ELR (cell line): Measurements from ENCODE around the gene PAPSS1.
"Not testable (repeated sequence)": the region's sequence is repeated elsewhere in the genome, so short reads cannot be mapped to it uniquely, and the experiment has no call there.

Experiments
- DNase-seq: peaks from one replicate; pipeline ENCODE4 v3.0.0-alpha.2; 2015; ENCODE audit warnings: low read depth

The PAPSS1 gene

GRCh38 chr4:107719922-107720722, at the start of gene PAPSS1:
TSS of gene PAPSS1 (minus strand) at chr4:107720234. CDS start at chr4:107720179, 55 bp downstream.
- peak; percentile 97 for DNase-seq

GRCh38 chr4:107760281-107760947, 40.4 kb upstream of the PAPSS1 start:
- peak; percentile 13 for DNase-seq

DNA sequence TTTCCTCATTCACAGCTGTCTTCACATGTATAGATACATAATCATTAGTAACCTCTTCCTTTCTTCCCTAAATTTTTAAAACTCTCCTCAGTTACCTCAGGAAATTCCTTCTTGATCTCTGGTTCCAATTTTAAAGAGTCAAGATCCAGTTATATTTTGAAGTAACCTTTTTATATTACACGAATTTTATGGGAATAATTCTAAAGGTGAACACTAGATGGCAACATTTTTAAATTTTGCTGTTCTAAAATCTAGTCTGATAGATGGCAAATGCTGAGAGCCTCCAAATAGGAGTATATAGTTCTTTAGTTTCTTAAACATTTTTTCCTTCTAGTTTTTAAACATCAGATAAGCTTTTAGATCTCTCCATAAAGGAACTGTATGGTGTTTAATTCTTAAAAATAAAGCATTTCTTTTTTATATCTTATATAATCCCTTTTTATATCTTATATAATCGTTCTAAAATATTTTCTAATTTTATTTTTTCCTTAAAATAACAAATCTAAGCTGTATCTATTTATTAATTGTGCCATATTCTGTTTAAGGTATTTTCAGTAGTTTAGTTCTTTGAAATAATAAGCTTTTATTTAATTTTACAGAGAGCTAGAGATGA, 37.9 kb upstream of the PAPSS1 start:
- DNase-seq: peak; percentile 65

- no peak for DNase-seq
These were observed 37.2 kb upstream of the PAPSS1 start for GRCh38 chr4:107757283-107757682.

GRCh38 chr4:107755841-107756356, 35.9 kb upstream of the PAPSS1 start:
- DNase-seq: no peak

DNA sequence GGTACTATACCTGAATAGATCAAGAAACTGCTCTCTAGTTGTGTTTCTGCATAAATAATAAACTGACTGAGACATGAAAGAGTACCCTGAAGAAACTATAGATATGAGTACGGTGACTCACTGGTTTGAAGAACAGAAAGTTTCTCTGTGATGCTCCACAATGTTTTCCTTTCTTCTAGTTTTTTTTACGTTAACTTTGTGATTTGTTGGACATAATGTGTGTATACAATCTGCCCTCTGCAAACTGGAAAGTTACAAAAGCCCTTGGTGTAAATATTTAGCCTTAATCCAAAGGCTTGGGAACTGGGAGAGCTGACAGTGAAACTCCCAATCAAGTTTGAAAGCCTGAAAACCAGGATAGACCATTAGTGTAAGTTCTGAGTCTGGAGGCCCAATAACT, 31.6 kb upstream of the PAPSS1 start:
- DNase-seq: no peak

DNA sequence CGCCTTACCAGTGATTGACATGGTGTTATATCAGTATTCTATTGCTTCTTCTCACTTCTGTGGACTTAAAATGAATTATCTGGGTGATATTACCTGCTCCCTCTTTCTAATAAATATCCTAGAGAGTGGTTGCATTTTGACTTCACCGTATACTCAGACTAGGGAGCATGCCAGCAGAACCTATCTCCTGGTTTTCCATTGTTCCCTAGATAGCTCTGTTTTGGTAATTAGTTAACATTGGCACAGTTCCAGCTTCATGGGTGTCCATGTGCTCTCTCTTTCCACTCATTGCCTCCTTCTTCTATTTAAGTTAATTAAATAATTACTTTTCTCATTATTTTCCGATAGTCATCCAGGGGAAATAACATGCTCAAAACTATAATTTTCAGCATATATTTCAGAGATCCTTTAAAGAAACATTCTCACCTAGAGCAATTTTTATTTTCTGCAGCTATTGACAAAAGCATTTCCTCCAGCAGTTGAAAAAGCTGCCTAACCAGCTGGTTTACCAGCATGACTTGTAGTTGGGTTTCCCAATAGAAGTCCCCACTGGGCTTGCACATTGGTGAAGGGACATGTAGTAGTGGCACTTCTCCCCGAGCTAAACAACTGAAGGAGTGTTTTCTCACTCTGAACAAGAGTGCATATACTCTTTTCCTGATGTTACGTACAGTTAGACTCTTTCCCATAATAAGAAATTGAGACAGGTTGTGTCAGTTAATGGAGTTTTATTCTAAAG, 27.9 kb upstream of the PAPSS1 start:
- no peak for DNase-seq

DNA sequence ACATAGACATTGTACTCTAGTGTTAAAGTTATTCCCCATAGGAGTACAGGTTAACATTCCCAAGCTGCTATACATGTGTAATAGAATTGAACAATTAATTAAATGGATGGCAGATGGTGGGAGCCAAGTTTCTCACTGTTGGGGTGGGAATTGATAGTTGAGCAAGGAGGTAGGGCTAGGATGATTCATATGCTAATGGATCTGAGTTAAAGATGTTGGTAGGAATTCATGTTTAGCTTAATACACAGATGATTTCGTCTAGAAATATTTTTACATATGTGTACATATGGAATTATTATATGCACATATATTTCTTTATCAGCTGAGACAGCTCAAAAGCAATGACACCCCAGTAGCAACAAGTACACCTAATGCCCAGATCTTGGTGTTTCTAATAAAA, 26.1 kb upstream of the PAPSS1 start:
- DNase-seq: no peak

DNA sequence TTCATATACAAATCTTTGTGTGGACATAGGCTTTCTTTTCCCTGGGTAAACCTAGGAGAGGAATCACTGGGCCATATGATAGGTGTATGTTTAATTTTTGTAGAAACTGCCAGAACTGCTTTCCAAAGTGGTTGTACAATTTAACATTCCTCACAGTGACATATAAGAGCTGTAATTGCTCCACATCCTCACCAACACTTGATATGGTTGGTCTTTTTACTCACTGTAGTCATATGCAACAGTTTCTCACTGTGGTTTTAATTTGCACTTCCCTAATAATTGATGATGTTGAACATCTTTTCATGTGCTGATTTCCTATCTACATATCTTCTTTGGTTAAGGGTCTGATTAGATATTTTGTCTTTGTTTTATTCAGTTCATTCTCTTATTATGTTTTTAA, 24.5 kb upstream of the PAPSS1 start:
- no peak for DNase-seq

- no peak for DNase-seq
These were observed 23.5 kb upstream of the PAPSS1 start for GRCh38 chr4:107743532-107743931.

DNA sequence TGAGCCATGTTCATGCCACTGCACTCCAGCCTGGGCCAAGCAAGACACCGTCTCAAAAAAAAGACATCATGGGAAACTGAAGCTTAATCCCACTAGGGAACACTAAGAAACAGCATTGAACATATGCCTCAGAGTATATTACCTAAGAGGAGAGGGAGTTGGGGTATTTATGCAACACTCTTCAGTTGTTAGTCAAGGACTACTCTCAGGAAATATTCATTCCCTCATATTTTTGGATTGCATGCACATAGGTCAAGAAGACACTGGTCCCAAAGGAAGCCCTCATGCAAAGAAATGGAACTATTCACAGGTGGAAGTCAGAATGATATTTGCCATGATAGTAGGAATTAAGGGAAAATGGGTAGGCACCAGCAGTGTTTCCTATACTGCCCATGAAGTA, 22.8 kb upstream of the PAPSS1 start:
- no peak for DNase-seq

GRCh38 chr4:107742196-107742595, 22.2 kb upstream of the PAPSS1 start:
- no peak for DNase-seq

GRCh38 chr4:107740950-107741701, 21.1 kb upstream of the PAPSS1 start:
- DNase-seq: peak; percentile 23

DNA sequence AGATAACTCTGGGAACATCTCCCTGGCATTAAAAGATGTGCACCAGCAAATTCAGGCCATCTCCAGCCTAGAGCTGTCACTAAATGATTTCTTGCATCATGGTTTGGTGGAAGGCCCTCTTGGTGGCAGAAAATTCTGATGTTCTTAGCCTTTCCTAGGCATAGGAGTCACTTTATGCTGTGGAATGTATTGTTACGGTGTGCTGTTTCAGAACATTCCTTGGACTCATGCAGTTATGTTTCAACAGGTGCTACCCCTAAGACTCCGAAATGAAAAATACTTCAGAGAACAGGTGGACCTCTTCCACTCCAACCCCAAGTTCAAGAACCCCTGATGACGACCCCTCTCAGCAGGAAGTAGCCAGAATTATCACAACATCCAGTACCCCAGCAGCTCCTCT, 20.3 kb upstream of the PAPSS1 start:
- DNase-seq: peak; percentile 49

DNA sequence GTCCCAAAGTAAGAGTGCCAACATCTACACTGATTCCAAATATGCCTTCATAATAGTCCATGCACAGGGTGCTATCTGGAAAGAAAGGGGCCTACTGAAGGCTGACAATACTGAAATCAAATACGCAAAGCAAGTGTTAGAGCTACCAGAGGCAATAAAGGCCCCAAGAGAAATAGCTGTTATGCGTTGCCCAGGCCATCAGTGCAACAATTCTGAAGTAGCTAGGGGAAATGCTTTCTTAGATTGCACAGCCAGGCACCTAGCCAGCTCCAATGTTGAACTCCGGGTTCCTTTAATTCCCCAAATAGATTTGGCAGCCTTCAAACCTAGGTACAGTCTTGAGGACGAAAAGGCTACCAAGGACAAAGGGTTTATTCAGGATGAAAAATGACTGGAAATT, 17.4 kb upstream of the PAPSS1 start:
- no peak for DNase-seq

DNA sequence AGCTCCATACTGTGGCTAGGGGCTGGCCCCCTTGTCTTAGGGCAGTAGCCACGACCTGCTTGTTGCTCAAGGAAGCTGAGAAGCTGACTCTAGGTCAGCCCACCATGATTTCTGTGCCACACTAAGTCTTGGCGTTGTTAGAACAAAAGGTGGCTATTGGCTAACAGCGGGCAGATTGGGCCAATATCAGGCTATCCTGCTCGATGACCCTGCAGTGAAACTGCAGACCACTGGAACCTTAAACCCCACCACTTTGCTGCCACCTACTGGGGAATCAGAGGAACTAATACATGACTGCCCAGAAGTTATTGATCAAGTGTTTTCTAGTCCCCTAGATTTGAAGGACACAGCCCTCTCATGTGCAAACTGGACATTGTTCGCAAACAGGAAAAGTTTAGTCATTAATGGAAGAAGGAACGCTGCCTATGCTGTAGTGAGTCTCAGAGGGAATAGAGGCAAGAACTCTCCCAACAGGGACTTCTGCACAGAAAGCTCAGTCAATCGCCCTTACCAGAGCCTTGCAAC, 17.0 kb upstream of the PAPSS1 start:
- peak; percentile 70 for DNase-seq

DNA sequence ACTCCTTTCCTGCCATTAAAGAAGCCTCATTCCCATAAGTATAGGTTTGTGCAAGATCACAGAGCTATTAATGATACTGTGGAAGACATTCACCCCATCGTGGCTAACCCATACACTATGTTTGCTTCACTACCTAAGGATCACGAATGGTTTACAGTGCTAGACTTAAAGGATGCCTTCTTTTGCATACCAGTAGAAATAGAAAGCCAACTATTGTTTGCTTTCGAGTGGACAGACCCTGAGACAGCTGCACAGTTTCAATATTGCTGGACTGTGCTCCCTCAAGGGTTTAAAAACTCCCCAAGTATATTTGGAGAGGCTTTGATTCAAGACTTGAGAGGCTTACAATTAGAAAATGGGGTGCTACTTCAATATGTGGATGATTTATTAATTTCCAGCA, 16.0 kb upstream of the PAPSS1 start:
- no peak for DNase-seq

DNA sequence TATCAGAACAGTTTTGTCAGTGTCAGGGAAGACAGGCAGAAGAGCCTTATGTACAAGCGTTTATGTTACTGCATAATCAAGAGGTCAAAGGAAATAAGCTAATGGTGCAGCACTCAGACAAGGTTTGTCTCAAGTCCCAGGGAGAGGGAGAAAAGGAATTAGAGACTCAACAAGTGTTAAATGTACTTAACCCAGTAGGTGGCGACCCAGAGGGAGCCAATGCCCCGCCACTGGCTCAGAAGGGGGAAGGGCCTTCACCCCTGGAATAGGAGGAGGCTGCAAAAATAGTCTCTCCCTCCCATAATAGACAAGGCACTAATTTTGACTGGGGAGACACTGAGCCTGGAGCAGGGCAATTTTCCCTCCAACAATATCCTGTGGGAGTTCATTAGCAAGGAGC, 14.1 kb upstream of the PAPSS1 start:
- DNase-seq: peak; percentile 24

- DNase-seq: no peak
These were observed 13.4 kb upstream of the PAPSS1 start for GRCh38 chr4:107733431-107733925.

DNA sequence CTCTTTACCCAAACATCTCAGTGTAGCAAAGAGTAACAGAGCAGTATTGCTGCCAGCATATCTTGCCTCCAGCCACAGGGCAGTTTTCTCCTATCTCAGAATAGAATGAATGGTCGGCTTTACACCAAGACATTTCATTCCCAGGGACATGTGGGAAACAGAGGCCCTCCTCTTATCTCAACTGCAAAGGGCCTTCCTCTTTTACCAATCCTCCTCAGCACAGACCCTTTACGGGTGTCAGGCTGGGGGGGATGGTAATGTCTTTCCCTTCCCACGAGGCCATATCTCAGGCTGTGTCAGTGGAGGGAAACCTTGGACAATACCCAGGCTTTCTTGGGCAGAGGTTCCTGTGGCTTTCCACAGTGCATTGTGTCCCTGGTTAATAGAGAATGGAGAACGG, 9.0 kb upstream of the PAPSS1 start:
- not testable (repeated sequence) for DNase-seq
